AG04450 (cell line): ENCODE measurements around the gene EPS8L3. TPM values are rescaled to one million over a fixed set of nuclear protein-coding genes. Genes with fewer than 3 reads are reported as not detected.
"Not testable (repeated sequence)": the region's sequence is repeated elsewhere in the genome, so short reads cannot be mapped to it uniquely, and the experiment has no call there.

Experiments
- CTCF ChIA-PET: fragments of 300-600, 350-600 bp; formaldehyde crosslinking; extraction: SDS; loops from one replicate; lab custom pipeline; 2022; ENCODE audit warnings: antibody characterized with exemption, inconsistent platforms; lab: Charles Lee
- POLR2A ChIA-PET: fragments of 350-600 bp; formaldehyde crosslinking; extraction: SDS; loops from one replicate; lab custom pipeline; 2021; ENCODE audit warnings: antibody characterized with exemption, inconsistent platforms; lab: Yijun Ruan, JAX
- DNase-seq: peaks from one replicate; pipeline ENCODE4 v3.0.0-alpha.2; 2011; ENCODE audit warnings: low read depth, low spot score
- H3K27ac ChIP-seq: one replicate; pipeline ENCODE4 v1.5.1; 2012; ENCODE audit warnings: low read depth, low read length, control low read depth
- H3K27me3 ChIP-seq: one replicate; pipeline ENCODE4 v1.6.0; 2012; ENCODE audit warnings: low read length; ENCODE audit not compliant: control insufficient read depth, insufficient read depth
- H3K4me3 ChIP-seq: 2 replicates; pipeline ENCODE4 v1.5.1; 2011; ENCODE audit warnings: mild to moderate bottlenecking, low read depth, low read length, control low read depth
- H3K9me3 ChIP-seq: 2 replicates; pipeline ENCODE4 v1.5.1; 2012; ENCODE audit warnings: low read length; ENCODE audit not compliant: control insufficient read depth, insufficient read depth
- CTCF ChIP-seq: IDR thresholded peaks from 2 replicates; pipeline ENCODE4 v1.5.1; 2011; ENCODE audit warnings: low read depth, low read length, control low read depth, inconsistent platforms
- polyA plus RNA-seq: library from polyadenylated mRNA; depleted of rRNA; stranded (reverse); fragments of >200 nt; gene quantifications from 2 replicates; pipeline ENCODE4 v1.2.3, GENCODE V29; 2011

Gene EPS8L3
- polyA plus RNA-seq, 1 experiment: not detected

GRCh38 chr1:109713636-109714035 lies 50.1 kb downstream of the EPS8L3 start:
- Histone ChIP-seq H3K27ac (no peak overlapping the region), H3K4me3 (no peak overlapping the region), H3K27me3 (no peaks in the 10 kb centered on the region), H3K9me3 (peaks cover 3% of the 10 kb centered on the region; the same call in 1 of the 2 replicates)
- DNase-seq: no peak
- POLR2A ChIA-PET: no interaction called here
- TF ChIP-seq CTCF: no peak
- CTCF ChIA-PET: no interaction called here

DNA sequence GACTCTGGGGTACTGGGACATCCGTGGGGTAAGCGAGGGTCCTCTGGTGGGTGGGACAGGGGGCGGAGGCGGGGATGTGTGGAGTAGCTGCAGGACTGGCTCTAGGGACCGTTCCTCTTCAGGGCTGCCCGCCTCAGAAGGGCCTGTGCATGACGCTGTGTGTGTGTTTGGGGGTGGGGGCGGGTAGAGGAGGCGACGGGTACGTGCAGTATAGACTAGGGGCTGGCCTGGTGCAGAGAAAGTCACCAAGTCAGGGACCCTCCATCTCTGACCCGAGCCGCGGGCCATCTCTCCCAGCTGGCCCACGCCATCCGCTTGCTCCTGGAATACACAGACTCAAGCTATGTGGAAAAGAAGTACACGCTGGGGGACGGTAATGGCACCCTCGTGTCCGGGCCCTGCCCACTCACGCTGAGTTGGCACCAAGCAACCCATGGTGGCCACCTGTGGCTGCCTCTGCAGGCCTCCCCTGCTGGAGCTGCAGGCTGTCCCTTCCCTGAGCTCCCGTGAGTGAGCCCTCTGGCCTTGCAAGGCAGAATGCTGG lies 51.3 kb downstream of the EPS8L3 start:
- no peak for TF ChIP-seq CTCF
- no peaks in the 10 kb centered on the region for H3K27me3 ChIP-seq
- H3K9me3 ChIP-seq: peaks cover 9% of the 10 kb centered on the region
- no peak overlapping the region for H3K27ac ChIP-seq
- POLR2A ChIA-PET: no interaction called here
- H3K4me3 ChIP-seq: peak overlapping the region; percentile 34
- DNase-seq: no peak
- CTCF ChIA-PET: no interaction called here

GRCh38 chr1:109711593-109712320 lies 52.0 kb downstream of the EPS8L3 start, which contains the start of gene GSTM5:
GSTM5 (plus strand) TSS chr1:109712251; CDS start chr1:109712313, 62 bp downstream.
- CTCF ChIA-PET, DNase-seq, H3K9me3 ChIP-seq, H3K27ac ChIP-seq, POLR2A ChIA-PET, H3K27me3 ChIP-seq: not testable (repeated sequence)
- H3K4me3 ChIP-seq: peak within 1 kb of the TSS; percentile 34

DNA sequence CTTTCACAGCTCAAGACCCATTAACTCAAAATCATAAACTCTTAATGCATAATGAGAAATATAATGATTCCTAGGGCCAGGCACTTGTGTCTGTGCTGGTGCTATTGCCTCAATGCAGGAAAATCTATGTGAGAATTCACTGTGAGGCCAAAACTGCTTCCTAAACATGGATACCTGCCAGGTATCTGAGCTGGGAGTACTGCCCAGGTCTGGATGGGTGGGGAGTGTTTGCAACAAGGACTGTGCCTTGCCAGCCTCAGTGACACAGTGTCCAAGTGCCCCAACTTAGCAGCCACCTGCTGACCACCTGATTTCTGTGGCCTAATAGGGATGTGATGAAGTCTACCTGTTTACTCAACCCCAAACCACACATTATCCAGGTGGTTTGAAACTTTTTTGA lies 53.9 kb downstream of the EPS8L3 start:
- not testable (repeated sequence) for DNase-seq, H3K27ac ChIP-seq, H3K27me3 ChIP-seq, H3K9me3 ChIP-seq, H3K4me3 ChIP-seq
- ChIA-PET CTCF (interaction anchor here (0.6 kb wide), 2 partner anchors 69 to 239 kb away, joined by 3 read pairs; no protein-coding TSS in a partner anchor), POLR2A (interaction anchor here (0.7 kb wide), 1 partner anchor 40 kb away, joined by 8 read pairs; no protein-coding TSS in a partner anchor)

DNA sequence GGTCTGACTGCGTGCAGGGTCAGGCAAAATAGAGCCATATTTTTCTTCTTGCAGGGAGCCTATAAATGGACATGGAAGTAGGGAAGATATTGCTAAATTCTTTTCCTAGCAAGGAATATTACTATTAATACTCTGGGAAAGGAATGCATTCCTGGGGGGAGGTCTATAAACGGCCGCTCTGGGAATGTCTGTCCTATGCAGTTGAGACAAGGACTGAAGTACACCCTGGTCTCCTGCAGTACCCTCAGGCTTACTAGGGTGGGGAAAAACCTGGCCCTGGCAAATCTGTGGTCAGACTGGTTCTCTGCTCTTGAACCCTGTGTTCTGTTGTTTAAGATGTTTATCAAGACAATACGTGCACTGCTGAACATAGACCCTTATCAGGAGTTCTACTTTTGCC lies 54.8 kb downstream of the EPS8L3 start:
- ChIA-PET POLR2A (interaction anchor here (0.7 kb wide), 1 partner anchor 41 kb away, joined by 8 read pairs; no protein-coding TSS in a partner anchor), CTCF (interaction anchor here (0.6 kb wide), 1 partner anchor 68 kb away, joined by 3 read pairs; no protein-coding TSS in a partner anchor)
- not testable (repeated sequence) for H3K27me3 ChIP-seq

DNA sequence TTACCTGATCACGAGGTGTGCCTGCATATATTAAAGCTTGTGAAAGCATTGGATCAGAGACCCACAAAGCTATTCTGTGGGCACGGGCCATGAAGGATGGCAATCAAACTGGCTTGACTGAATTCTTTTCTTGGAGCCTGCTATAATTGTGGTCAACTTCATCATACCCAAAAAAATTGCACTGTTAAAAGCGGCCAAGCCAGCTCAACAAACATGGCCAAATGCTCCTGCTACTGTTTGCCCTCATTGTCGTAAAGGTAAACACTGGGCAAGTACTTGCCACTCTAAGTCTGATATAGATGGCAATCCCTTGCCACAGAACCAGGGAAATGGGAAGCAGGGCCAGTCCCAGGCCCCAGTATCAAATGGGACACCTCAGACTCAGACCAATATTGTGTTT lies 58.3 kb downstream of the EPS8L3 start:
- CTCF ChIA-PET: no interaction called here

More for the DNA sequence above, 54.8 kb downstream of the EPS8L3 start:
- DNase-seq, H3K27ac ChIP-seq, H3K4me3 ChIP-seq: not testable (repeated sequence)
- peaks cover 12% of the 10 kb centered on the region for H3K9me3 ChIP-seq

More for the DNA sequence above, 58.3 kb downstream of the EPS8L3 start:
- no peak for DNase-seq
- Histone ChIP-seq H3K27ac (no peak overlapping the region), H3K4me3 (no peak overlapping the region), H3K9me3 (peaks cover 9% of the 10 kb centered on the region; the same call in 1 of the 2 replicates), H3K27me3 (peaks cover 3% of the 10 kb centered on the region)
- POLR2A ChIA-PET: no interaction called here
- no peak for TF ChIP-seq CTCF
